Measurements from ENCODE around the gene WWOX. TPM values are rescaled to one million over a fixed set of nuclear protein-coding genes. Genes with fewer than 3 reads are reported as not detected.

WWOX gene
- total RNA-seq, 3 donors from 2014 or later: 11.7 to 18.0 (median 13.8) TPM

DNA sequence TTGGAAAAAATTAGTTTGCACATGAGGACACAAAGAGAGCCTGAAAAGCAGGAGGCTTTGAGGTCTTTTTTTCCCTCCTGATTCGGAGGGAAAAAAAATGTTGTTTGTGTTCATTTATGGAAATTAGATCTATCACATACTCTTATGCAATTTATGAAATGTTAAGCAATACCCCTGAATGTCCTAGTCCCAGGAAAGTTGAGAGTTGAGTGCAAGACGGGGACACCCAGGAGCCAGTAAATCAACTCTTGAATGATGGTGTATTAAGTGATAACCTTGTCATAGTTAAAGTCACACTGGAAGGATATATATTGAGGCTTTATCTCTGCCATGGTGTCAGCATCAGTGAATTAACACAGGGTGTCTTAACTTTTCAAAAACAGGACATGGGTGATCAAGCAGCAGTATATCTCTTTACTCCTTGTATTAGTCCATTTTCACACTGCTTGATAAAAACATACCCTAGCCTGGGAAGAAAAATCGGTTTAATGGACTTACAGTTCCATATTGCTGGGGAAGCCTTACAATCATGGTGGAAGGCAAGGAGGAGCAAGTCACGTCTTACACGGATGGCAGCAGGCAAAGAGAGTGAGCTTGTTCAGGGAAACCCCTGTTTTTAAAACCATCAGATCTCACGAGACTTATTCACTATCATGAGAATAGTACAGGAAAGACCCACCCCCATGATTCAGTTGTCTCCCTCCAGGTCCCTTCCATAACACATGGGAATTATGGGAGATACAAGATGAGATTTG, 1032.0 kb downstream of the WWOX start:
- ATAC-seq (no peak), DNase-seq (no peak)
- TF ChIP-seq, protein P1, sequence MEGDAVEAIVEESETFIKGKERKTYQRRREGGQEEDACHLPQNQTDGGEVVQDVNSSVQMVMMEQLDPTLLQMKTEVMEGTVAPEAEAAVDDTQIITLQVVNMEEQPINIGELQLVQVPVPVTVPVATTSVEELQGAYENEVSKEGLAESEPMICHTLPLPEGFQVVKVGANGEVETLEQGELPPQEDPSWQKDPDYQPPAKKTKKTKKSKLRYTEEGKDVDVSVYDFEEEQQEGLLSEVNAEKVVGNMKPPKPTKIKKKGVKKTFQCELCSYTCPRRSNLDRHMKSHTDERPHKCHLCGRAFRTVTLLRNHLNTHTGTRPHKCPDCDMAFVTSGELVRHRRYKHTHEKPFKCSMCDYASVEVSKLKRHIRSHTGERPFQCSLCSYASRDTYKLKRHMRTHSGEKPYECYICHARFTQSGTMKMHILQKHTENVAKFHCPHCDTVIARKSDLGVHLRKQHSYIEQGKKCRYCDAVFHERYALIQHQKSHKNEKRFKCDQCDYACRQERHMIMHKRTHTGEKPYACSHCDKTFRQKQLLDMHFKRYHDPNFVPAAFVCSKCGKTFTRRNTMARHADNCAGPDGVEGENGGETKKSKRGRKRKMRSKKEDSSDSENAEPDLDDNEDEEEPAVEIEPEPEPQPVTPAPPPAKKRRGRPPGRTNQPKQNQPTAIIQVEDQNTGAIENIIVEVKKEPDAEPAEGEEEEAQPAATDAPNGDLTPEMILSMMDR (IDR thresholded peaks at IDR 0.05): no peak
- H3K9me3 ChIP-seq: no peaks in the 10 kb centered on the region
- H3K36me3 ChIP-seq (ENCODE audit: low read depth): no peaks in the 10 kb centered on the region
- intact Hi-C loops (cut with DNase I, micrococcal nuclease): no loop called here
- no peaks in the 10 kb centered on the region for H3K4me1 ChIP-seq (ENCODE audit: low read depth)
- H3K4me3 ChIP-seq: no peak overlapping the region

DNA sequence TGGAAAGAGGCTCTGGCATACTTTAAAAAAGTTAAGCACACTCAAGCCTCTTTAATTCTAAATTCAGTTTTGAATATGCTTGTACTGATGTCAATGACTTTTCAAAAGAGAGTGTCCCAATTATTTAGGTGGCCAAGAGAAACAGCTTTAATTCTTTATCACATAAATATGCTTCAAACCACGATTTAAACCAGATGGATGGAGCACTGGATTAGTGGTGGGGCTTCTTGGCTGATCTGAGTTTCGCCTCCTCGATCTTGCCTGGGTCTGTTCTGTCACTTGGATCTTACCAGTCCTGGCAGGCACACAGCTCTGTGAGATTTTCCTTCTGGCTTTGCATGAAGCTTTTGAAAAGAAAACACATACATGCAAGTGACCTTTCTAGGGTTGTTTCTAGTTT, 1033.2 kb downstream of the WWOX start:
- no peaks in the 10 kb centered on the region for H3K36me3 ChIP-seq (ENCODE audit: low read depth)
- no peak for ATAC-seq
- DNase-seq: peak in 1 of 3 donors; percentile 31
- H3K4me3 ChIP-seq: no peak overlapping the region
- TF ChIP-seq, protein P1 (IDR thresholded peaks at IDR 0.05): no peak
- intact Hi-C loops (cut with DNase I, micrococcal nuclease): no loop called here
- no peaks in the 10 kb centered on the region for H3K4me1 ChIP-seq (ENCODE audit: low read depth)
- H3K9me3 ChIP-seq: no peaks in the 10 kb centered on the region

DNA sequence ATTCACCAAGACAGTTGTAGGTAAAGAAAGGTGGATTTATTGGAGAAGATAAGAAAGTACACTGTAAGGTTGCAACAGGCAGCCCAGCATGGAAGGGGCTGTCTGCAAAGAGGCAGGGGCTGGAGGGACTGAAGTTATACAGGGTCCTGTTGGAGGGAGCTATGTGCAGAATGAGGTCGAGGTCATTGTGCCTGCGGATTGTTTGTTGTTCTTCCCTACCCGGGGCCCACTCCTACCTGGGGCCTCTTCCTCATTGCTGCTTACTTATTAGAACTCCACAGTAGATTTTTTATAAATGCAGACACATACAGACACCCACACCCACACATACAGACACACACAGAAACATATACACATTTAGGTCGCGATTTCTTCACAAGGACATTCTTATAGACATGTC, 1034.8 kb downstream of the WWOX start:
- H3K4me3 ChIP-seq: no peak overlapping the region
- intact Hi-C loops (cut with DNase I, micrococcal nuclease): no loop called here
- ATAC-seq (no peak), DNase-seq (no peak)
- no peaks in the 10 kb centered on the region for H3K36me3 ChIP-seq (ENCODE audit: low read depth)
- no peaks in the 10 kb centered on the region for H3K9me3 ChIP-seq
- H3K4me1 ChIP-seq (ENCODE audit: low read depth): no peaks in the 10 kb centered on the region
- TF ChIP-seq, protein P1 (IDR thresholded peaks at IDR 0.05): no peak

DNA sequence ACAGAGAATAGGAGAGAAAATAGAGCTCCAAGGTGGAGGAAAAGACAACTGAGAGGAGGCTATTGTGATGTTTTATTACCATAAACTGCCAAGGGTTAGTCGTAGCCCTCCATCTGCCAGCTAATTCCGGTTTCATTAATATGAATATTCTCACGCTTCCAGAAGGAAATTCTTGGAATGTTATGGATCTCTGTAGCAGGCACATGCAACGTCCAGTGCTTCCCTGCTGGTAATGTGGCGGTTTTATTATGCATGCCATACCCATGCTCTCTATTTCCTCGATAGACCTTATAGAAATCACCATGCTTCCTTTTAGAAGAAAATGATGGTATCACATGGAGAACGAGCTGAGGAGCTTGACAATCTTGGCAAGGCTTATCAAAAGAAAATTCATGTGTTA, 1037.5 kb downstream of the WWOX start:
- intact Hi-C loops (cut with DNase I, micrococcal nuclease): no loop called here
- no peaks in the 10 kb centered on the region for H3K9me3 ChIP-seq
- no peak overlapping the region for H3K4me3 ChIP-seq
- TF ChIP-seq, protein P1 (IDR thresholded peaks at IDR 0.05): no peak
- ATAC-seq: no peak
- H3K36me3 ChIP-seq (ENCODE audit: low read depth): no peaks in the 10 kb centered on the region
- no peaks in the 10 kb centered on the region for H3K4me1 ChIP-seq (ENCODE audit: low read depth)
- DNase-seq: no peak

DNA sequence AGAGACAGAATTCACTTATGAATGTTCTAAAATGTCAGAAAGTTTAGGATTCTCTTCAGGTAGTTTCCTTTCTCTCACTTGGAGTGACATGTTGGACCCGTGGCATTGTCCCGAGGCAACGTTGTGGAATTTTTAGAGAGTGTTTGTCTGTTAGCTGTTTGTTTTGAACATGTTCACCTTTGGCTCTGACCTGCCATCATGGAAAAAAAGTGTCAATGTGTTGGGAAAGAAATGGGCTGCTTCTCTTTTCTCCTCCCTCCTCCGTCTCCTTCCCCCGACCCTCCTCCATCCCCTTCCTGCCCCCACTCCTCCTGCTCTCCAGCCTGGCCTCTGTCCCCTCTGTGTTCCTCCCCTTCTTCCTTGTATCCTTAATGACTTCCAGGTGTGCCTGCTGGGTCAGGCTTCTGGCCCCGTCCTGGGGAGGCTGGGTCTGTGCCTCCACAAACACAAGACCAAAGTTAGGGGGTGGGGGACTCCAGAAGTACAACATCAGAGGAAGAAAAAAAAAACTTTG, 1038.0 kb downstream of the WWOX start:
- intact Hi-C loops (cut with DNase I, micrococcal nuclease): no loop called here
- Histone ChIP-seq H3K36me3 (ENCODE audit: low read depth) (no peaks in the 10 kb centered on the region), H3K4me1 (ENCODE audit: low read depth) (no peaks in the 10 kb centered on the region), H3K9me3 (no peaks in the 10 kb centered on the region), H3K4me3 (no peak overlapping the region)
- TF ChIP-seq, protein P1 (IDR thresholded peaks at IDR 0.05): no peak
- DNase-seq: no peak
- no peak for ATAC-seq
